HepG2 (cell line): Measurements from ENCODE around the gene PRSS8. TPM values are rescaled to one million over a fixed set of nuclear protein-coding genes. Genes with fewer than 3 reads are reported as not detected.
A peak's percentile ranks its signal among the peaks of the same experiment; 100 is the strongest.

Source experiments
- HNRNPL ChIP-seq: fragments of 200-400 bp; formaldehyde crosslinking; IDR thresholded peaks from 2 replicates; pipeline ENCODE4 v1.6.1; 2017; ENCODE audit warnings: mild to moderate bottlenecking, low read depth, low read length
- HNRNPLL ChIP-seq: fragments of 200-400 bp; formaldehyde crosslinking; IDR thresholded peaks from 2 replicates; pipeline ENCODE4 v1.6.1; 2017; ENCODE audit warnings: mild to moderate bottlenecking, low read depth, low read length; ENCODE audit not compliant: poor library complexity, severe bottlenecking
- MAFF ChIP-seq: IDR thresholded peaks from 2 replicates; pipeline ENCODE4 v1.6.1; 2011; ENCODE audit warnings: low read depth, low read length, improper control_type of control experiment
- ONECUT2 ChIP-seq: sonication (generic); formaldehyde crosslinking; IDR thresholded peaks from 2 replicates; pipeline ENCODE4 v1.4.0; 2020; ENCODE audit warnings: missing genetic modification reagents
- SMYD3 ChIP-seq: sonication (generic); formaldehyde crosslinking; IDR thresholded peaks from 2 replicates; pipeline ENCODE4 v1.8.1; 2023; ENCODE audit warnings: mild to moderate bottlenecking, missing genetic modification reagents
- ZKSCAN8 ChIP-seq: IDR thresholded peaks from 2 replicates; pipeline ENCODE4 v1.6.1; 2016; ENCODE audit warnings: borderline replicate concordance, missing genetic modification reagents, missing compliant biosample characterization
- ZMAT3 ChIP-seq: sonication (generic); formaldehyde crosslinking; conservative IDR thresholded peaks from 2 replicates; pipeline ENCODE4 v1.7.0; 2021; ENCODE audit warnings: missing genetic modification reagents
- ZNF143 ChIP-seq: sonication (generic); formaldehyde crosslinking; IDR thresholded peaks from 2 replicates; pipeline ENCODE4 v1.4.0; 2020; ENCODE audit warnings: missing genetic modification reagents
- ZNF282 ChIP-seq: fragments of 450-650 bp; IDR thresholded peaks from 2 replicates; pipeline ENCODE4 v1.6.1; 2018; ENCODE audit not compliant: partially characterized antibody
- ZNF30 ChIP-seq: sonication (generic); formaldehyde crosslinking; IDR thresholded peaks from 2 replicates; pipeline ENCODE4 v1.5.0; 2020; ENCODE audit warnings: mild to moderate bottlenecking, missing genetic modification reagents
- ZNF343 ChIP-seq: sonication (generic); formaldehyde crosslinking; IDR thresholded peaks from 2 replicates; pipeline ENCODE4 v1.4.0; 2020; ENCODE audit warnings: mild to moderate bottlenecking, missing genetic modification reagents
- ZNF749 ChIP-seq: sonication (generic); formaldehyde crosslinking; IDR thresholded peaks from 2 replicates; pipeline ENCODE4 v1.8.0; 2022; ENCODE audit warnings: mild to moderate bottlenecking, missing genetic modification reagents, moderate library complexity, borderline replicate concordance
- ZNF775 ChIP-seq: sonication (generic); formaldehyde crosslinking; IDR thresholded peaks from 2 replicates; pipeline ENCODE4 v1.4.0; 2020; ENCODE audit warnings: missing genetic modification reagents, mild to moderate bottlenecking, moderate library complexity, borderline replicate concordance
- ZNF776 ChIP-seq: sonication (generic); formaldehyde crosslinking; IDR thresholded peaks from 2 replicates; pipeline ENCODE4 v1.4.0; 2020; ENCODE audit warnings: mild to moderate bottlenecking, missing genetic modification reagents
- polyA plus RNA-seq, 8 experiments: library from polyadenylated mRNA; depleted of rRNA in 3 of 8; stranded (reverse) in 7 of 8; unstranded in 1 of 8; fragments of >200 nt; fragmentation: Illumina TruSeq in 4 of 8; extraction: Trizol in 4 of 8; gene quantifications; 2 replicates each; pipeline versions ENCODE4 v1.2.1 to v1.2.3, GENCODE V29; 2011 to 2016; ENCODE audit warnings: low read depth in 4 of 8, missing spikeins in 1 of 8, mixed read lengths in 1 of 8; ENCODE audit not compliant: insufficient read depth in 1 of 8
- total RNA-seq, 5 experiments: library from RNA; depleted of rRNA; stranded (reverse); fragments of >200 nt; fragmentation: Illumina TruSeq; extraction: Trizol; gene quantifications; 2 replicates each; pipeline ENCODE4 v1.2.3, GENCODE V29; 2016; ENCODE audit warnings: low read depth in 1 of 5
- TF ChIP-seq, protein P1 (sequence below): sonication (generic); formaldehyde crosslinking; IDR thresholded peaks from 2 replicates; pipeline ENCODE4 v1.5.1; 2020; ENCODE audit warnings: mild to moderate bottlenecking, moderate library complexity, missing genetic modification reagents
- TF ChIP-seq, protein P2 (sequence below): IDR thresholded peaks from 2 replicates; pipeline ENCODE4 v1.6.1; 2012; ENCODE audit warnings: low read length, improper control_type of control experiment
- TF ChIP-seq, protein P3 (sequence below): sonication (generic); formaldehyde crosslinking; IDR thresholded peaks from 2 replicates; pipeline ENCODE4 v1.4.0; 2020; ENCODE audit warnings: missing genetic modification reagents
- TF ChIP-seq, protein P4 (sequence below): sonication (generic); formaldehyde crosslinking; IDR thresholded peaks from 2 replicates; pipeline ENCODE4 v1.4.0; 2020; ENCODE audit warnings: low read depth, mild to moderate bottlenecking, missing genetic modification reagents

The PRSS8 gene
- total and polyA plus RNA-seq, 2 of the 13 experiments (the other 11 are each of a cell fraction or from before 2014, with no cell fraction given): 2.6 to 7.2 TPM

DNA sequence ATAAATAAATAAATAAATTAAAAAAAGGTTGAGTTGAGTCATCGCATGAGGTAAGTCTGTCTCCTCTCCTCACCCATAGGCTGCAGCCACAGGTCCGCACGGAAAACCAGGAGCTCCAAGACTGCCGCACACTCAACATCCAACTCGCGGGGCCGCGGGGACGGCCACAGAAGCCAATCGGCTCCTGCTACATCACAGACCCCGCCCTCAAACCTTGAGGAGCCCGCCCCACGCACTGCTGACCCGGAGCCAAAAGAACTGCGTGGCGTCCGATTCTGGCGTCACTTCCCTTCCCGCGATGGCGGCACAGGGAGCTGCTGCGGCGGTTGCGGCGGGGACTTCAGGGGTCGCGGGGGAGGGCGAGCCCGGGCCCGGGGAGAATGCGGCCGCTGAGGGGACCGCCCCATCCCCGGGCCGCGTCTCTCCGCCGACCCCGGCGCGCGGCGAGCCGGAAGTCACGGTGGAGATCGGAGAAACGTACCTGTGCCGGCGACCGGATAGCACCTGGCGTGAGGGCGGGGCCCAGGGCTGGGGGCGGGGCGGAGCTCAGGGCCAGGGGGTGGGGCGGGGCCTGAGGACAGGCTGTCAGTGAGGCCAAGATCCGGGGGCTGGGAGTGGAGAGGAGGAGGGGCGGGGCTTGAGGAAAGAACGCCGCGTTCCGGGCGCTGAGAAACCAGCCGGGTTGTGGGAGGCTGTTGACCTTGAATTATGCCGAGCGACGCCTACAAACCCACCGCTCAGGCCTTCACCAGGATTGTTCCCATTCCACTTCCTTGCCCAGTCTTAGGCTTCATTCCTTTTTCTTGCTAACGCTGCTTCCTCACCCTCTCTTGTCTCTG is 17.9 kb downstream of the PRSS8 start, which contains the start of gene KAT8 (continued):
- TF ChIP-seq, protein P1, sequence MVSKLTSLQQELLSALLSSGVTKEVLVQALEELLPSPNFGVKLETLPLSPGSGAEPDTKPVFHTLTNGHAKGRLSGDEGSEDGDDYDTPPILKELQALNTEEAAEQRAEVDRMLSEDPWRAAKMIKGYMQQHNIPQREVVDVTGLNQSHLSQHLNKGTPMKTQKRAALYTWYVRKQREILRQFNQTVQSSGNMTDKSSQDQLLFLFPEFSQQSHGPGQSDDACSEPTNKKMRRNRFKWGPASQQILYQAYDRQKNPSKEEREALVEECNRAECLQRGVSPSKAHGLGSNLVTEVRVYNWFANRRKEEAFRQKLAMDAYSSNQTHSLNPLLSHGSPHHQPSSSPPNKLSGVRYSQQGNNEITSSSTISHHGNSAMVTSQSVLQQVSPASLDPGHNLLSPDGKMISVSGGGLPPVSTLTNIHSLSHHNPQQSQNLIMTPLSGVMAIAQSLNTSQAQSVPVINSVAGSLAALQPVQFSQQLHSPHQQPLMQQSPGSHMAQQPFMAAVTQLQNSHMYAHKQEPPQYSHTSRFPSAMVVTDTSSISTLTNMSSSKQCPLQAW (CRISPR knock-in tag): peak; percentile 51; the same call in 1 of the 2 replicates
- TF ChIP-seq ZNF749 (CRISPR knock-in tag): peak; percentile 53; the same call in 1 of the 2 replicates
- TF ChIP-seq ZNF282: no peak
- TF ChIP-seq, protein P2, sequence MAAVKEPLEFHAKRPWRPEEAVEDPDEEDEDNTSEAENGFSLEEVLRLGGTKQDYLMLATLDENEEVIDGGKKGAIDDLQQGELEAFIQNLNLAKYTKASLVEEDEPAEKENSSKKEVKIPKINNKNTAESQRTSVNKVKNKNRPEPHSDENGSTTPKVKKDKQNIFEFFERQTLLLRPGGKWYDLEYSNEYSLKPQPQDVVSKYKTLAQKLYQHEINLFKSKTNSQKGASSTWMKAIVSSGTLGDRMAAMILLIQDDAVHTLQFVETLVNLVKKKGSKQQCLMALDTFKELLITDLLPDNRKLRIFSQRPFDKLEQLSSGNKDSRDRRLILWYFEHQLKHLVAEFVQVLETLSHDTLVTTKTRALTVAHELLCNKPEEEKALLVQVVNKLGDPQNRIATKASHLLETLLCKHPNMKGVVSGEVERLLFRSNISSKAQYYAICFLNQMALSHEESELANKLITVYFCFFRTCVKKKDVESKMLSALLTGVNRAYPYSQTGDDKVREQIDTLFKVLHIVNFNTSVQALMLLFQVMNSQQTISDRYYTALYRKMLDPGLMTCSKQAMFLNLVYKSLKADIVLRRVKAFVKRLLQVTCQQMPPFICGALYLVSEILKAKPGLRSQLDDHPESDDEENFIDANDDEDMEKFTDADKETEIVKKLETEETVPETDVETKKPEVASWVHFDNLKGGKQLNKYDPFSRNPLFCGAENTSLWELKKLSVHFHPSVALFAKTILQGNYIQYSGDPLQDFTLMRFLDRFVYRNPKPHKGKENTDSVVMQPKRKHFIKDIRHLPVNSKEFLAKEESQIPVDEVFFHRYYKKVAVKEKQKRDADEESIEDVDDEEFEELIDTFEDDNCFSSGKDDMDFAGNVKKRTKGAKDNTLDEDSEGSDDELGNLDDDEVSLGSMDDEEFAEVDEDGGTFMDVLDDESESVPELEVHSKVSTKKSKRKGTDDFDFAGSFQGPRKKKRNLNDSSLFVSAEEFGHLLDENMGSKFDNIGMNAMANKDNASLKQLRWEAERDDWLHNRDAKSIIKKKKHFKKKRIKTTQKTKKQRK: no peak
- TF ChIP-seq, protein P3, sequence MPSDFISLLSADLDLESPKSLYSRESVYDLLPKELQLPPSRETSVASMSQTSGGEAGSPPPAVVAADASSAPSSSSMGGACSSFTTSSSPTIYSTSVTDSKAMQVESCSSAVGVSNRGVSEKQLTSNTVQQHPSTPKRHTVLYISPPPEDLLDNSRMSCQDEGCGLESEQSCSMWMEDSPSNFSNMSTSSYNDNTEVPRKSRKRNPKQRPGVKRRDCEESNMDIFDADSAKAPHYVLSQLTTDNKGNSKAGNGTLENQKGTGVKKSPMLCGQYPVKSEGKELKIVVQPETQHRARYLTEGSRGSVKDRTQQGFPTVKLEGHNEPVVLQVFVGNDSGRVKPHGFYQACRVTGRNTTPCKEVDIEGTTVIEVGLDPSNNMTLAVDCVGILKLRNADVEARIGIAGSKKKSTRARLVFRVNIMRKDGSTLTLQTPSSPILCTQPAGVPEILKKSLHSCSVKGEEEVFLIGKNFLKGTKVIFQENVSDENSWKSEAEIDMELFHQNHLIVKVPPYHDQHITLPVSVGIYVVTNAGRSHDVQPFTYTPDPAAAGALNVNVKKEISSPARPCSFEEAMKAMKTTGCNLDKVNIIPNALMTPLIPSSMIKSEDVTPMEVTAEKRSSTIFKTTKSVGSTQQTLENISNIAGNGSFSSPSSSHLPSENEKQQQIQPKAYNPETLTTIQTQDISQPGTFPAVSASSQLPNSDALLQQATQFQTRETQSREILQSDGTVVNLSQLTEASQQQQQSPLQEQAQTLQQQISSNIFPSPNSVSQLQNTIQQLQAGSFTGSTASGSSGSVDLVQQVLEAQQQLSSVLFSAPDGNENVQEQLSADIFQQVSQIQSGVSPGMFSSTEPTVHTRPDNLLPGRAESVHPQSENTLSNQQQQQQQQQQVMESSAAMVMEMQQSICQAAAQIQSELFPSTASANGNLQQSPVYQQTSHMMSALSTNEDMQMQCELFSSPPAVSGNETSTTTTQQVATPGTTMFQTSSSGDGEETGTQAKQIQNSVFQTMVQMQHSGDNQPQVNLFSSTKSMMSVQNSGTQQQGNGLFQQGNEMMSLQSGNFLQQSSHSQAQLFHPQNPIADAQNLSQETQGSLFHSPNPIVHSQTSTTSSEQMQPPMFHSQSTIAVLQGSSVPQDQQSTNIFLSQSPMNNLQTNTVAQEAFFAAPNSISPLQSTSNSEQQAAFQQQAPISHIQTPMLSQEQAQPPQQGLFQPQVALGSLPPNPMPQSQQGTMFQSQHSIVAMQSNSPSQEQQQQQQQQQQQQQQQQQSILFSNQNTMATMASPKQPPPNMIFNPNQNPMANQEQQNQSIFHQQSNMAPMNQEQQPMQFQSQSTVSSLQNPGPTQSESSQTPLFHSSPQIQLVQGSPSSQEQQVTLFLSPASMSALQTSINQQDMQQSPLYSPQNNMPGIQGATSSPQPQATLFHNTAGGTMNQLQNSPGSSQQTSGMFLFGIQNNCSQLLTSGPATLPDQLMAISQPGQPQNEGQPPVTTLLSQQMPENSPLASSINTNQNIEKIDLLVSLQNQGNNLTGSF (CRISPR knock-in tag): 0 out of 2 replicates have a peak, but pooled peaks have one; percentile 40
- TF ChIP-seq ONECUT2 (CRISPR knock-in tag): no peak
- TF ChIP-seq ZNF30 (CRISPR knock-in tag): no peak
- no peak for TF ChIP-seq HNRNPL
- 0 out of 2 replicates have a peak, but pooled peaks have one; percentile 78 for TF ChIP-seq ZKSCAN8
- TF ChIP-seq ZNF343 (CRISPR knock-in tag): peak; percentile 85; the same call in 1 of the 2 replicates
- 0 out of 2 replicates have a peak, but pooled peaks have one; percentile 28 for TF ChIP-seq ZNF775
- TF ChIP-seq ZNF776 (CRISPR knock-in tag): no peak; the same call in 1 of the 2 replicates
- peak; percentile 73 for TF ChIP-seq HNRNPLL
- peak; percentile 78 for TF ChIP-seq ZNF143
- 0 out of 2 replicates have a peak, but pooled peaks have one; percentile 66 for TF ChIP-seq SMYD3 (CRISPR knock-in tag)
- no peak for TF ChIP-seq ZMAT3
- no peak for TF ChIP-seq MAFF
- TF ChIP-seq, protein P4, sequence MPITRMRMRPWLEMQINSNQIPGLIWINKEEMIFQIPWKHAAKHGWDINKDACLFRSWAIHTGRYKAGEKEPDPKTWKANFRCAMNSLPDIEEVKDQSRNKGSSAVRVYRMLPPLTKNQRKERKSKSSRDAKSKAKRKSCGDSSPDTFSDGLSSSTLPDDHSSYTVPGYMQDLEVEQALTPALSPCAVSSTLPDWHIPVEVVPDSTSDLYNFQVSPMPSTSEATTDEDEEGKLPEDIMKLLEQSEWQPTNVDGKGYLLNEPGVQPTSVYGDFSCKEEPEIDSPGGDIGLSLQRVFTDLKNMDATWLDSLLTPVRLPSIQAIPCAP (CRISPR knock-in tag): no peak
